ENCODE data around the gene FADS2.

DNA sequence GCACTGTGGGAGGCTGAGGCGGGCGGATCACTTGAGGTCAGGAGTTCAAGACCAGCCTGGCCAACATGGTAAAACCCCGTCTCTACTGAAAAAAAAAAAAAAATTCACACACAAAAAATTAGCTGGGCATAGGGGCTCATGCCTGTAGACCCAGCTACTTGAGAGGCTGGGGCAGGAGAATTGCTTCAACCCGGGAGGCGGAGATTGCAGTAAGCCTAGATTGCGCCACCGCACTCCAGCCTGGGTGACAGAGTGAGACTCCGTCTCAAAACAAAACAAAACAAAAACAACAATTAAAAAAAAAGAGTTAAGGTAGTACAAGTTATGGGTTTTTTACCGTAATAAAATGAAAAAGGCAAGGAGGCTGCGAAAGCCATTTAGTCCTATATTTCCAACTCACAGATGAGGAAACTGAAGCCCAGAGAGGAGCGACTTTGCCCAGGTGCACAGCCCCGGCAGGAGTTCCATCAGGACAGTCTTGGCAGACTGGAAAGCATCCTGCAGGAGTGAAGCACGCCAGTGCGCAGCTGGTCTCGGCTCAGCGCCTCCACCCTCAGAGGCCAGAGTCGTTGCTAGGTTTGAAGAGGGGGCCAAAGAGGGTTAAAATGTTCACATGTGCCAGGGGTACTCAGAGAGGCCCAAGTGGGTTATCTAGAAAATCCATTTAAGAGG, 67.1 kb downstream of the FADS2 start:
- TF ChIP-seq, protein P1, sequence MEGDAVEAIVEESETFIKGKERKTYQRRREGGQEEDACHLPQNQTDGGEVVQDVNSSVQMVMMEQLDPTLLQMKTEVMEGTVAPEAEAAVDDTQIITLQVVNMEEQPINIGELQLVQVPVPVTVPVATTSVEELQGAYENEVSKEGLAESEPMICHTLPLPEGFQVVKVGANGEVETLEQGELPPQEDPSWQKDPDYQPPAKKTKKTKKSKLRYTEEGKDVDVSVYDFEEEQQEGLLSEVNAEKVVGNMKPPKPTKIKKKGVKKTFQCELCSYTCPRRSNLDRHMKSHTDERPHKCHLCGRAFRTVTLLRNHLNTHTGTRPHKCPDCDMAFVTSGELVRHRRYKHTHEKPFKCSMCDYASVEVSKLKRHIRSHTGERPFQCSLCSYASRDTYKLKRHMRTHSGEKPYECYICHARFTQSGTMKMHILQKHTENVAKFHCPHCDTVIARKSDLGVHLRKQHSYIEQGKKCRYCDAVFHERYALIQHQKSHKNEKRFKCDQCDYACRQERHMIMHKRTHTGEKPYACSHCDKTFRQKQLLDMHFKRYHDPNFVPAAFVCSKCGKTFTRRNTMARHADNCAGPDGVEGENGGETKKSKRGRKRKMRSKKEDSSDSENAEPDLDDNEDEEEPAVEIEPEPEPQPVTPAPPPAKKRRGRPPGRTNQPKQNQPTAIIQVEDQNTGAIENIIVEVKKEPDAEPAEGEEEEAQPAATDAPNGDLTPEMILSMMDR (IDR thresholded peaks at IDR 0.05; ENCODE audit: low read depth, low read length), result no peak
- TF ChIP-seq, protein P2, sequence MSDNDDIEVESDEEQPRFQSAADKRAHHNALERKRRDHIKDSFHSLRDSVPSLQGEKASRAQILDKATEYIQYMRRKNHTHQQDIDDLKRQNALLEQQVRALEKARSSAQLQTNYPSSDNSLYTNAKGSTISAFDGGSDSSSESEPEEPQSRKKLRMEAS (IDR thresholded peaks at IDR 0.05; ENCODE audit: low read depth, low read length), result no peak

Data from NB4 (cell line).